Cardiac fibroblast (primary cell): ENCODE data around the gene STAG1.

Experiments used
- DNase-seq, 2 donors: peaks; one replicate each; pipeline versions ENCODE4 v3.0.0 to v3.0.0-alpha.2; 2010; ENCODE audit warnings: low read depth in 2 of 2
- H3K4me3 ChIP-seq, 2 donors: replicated peaks in 1 of 2; 1 replicate in 1 of 2; 2 replicates in 1 of 2; pipeline ENCODE4 v1.5.1; 2011; ENCODE audit warnings: low read depth in 2 of 2, low read length in 2 of 2, mild to moderate bottlenecking in 2 of 2, moderate library complexity in 1 of 2
- TF ChIP-seq, protein P1 (sequence below): IDR thresholded peaks from one replicate; pipeline ENCODE4 v1.5.1; 2011; ENCODE audit warnings: low read depth, mild to moderate bottlenecking, low read length, inconsistent platforms

Gene STAG1

DNA sequence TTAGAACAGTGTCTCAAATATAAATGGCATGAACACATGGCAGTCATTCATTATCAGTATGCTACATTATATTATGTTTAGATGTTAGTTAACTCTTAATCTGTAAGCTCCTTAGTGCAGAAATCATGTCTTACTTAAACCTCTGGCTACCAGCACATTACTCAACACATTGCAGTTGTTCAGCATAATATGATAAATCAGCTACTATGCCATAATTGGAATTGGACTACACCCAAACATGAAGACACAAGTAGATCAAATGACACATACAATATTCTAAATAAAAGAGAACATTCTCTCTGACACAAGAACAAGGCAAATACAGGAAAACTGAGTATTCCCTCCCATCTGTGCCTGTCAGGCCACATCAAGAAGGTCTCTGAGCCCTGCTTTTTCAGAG lies 385.9 kb downstream of the STAG1 start:
- TF ChIP-seq, protein P1, sequence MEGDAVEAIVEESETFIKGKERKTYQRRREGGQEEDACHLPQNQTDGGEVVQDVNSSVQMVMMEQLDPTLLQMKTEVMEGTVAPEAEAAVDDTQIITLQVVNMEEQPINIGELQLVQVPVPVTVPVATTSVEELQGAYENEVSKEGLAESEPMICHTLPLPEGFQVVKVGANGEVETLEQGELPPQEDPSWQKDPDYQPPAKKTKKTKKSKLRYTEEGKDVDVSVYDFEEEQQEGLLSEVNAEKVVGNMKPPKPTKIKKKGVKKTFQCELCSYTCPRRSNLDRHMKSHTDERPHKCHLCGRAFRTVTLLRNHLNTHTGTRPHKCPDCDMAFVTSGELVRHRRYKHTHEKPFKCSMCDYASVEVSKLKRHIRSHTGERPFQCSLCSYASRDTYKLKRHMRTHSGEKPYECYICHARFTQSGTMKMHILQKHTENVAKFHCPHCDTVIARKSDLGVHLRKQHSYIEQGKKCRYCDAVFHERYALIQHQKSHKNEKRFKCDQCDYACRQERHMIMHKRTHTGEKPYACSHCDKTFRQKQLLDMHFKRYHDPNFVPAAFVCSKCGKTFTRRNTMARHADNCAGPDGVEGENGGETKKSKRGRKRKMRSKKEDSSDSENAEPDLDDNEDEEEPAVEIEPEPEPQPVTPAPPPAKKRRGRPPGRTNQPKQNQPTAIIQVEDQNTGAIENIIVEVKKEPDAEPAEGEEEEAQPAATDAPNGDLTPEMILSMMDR: no peak
- no peak overlapping the region for H3K4me3 ChIP-seq
- peak; percentile 31 to 39 for DNase-seq

DNA sequence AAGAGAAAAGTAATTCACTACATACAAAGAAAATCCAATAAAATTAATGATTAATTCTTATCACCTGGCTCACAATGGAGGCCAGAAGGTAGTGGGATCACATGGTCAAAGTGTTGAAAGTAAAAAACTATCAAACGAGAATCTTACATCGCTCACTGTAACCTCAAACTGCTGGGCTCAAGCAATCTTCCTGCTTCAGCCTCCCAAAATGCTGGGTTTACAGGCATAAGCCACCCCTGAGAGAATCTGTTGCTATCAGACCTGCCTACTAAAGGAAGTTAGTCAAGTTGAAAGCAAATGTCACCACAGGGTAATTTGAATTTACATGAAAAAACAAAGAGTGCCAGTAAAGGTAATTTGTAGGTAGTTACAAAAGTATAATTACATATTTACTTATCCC lies 398.7 kb downstream of the STAG1 start:
- no peak overlapping the region for H3K4me3 ChIP-seq
- DNase-seq: no peak
- TF ChIP-seq, protein P1: no peak

DNA sequence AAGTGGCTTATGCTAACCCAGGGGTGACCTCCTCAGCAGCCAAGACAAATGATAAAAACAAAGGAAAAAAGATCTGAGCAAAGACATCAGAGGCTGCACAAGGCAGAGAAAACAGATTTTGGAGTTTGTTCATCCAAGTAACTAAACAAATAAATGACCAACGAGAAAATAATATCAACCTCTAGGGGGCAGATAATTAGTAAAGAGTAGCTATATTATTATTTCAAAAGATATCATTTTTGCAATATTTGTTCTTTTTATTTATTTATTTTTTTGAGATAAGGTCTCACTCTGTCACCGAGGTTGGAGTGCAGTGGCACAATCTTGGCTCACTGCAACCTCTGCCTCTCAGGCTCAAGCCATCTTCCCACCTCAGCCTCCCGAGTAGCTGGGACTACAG lies 400.3 kb downstream of the STAG1 start:
- DNase-seq: peak in 1 of 2 donors; percentile 12
- TF ChIP-seq, protein P1: no peak
- no peak overlapping the region for H3K4me3 ChIP-seq

DNA sequence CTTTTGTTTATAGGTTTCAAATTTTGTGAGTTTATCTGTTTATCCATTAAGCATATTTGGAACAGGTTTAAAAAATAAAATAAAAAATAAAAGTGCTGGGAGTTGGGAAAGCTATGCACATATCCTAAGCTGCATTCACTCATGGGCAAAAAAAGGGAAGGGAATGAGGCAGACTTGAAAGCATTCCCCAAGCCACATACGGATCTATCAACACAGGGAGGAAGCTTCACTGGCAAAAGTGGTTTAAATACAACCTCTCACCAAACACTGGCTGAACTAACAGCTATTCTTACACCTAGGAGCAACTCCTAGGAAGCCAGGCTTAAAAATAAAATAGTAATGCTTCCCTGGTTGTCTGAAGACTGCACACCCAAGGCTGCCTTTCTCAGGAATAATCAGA lies 400.8 kb downstream of the STAG1 start:
- H3K4me3 ChIP-seq: no peak overlapping the region
- peak in 1 of 2 donors; percentile 20 for DNase-seq
- TF ChIP-seq, protein P1: peak; percentile 0

DNA sequence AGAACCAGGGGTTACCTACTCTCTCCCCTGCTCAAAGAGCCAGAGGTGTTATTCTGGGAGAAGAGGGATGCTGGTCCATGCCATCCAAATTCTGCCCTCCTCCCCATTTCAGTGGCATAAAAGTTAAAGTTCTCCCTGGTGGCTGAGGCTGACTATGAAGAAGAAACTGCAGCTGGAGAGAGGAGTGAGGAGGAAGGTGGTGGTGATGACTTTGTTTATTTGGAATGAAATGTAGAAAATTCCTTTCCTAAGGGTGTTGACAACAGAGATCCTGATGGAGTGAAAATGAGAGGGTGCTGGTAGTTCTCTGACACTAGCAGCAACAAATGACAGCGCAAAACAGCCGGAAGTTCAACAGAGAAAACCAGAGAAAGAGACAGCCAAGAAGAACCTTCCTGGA lies 401.6 kb downstream of the STAG1 start:
- no peak overlapping the region for H3K4me3 ChIP-seq
- peak; percentile 66 to 82 for DNase-seq
- TF ChIP-seq, protein P1: no peak

DNA sequence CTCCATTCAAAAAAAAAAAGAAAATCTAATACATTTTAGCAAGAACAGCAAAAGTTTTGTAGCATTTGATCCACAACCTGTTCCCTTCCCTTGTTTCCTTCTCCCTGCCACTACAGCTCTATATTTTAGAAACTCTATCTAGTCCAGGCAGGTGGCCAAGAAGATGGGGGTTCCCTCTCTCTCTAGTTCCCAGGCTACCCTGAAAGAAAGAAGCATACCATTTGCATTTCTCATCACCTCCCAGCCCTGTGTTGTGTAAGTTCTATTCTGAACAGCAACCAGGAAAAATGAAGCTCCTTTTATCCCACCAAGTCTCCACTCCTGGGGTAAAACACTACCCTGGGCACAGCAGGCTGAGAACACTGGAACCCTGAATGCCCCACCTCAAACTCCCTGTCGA lies 402.0 kb downstream of the STAG1 start:
- TF ChIP-seq, protein P1: no peak
- peak; percentile 95 for DNase-seq
- H3K4me3 ChIP-seq: no peak overlapping the region

DNA sequence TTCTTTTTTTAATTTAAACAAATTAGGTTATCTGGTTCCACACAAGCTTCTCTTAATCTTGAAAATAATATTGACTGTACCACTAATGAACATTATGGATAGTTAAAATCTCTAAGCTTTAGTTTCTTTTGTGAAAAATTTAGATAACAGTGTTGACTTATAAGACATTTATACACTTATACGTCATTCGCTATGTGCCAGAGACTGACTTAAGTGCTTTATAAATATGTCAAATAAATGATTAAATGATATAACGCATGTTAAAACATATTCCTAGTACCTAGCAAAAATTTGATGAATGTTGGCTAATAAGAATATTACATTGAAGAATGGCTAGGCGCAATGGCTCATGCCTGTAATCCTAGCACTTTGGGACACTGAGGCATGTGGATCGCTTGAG lies 405.7 kb downstream of the STAG1 start:
- DNase-seq: no peak
- no peak overlapping the region for H3K4me3 ChIP-seq
- TF ChIP-seq, protein P1: no peak
